GM21825 (cell line): Measurements from ENCODE around the gene DOCK7.
A peak's percentile ranks its signal among the peaks of the same experiment; 100 is the strongest.
"Not testable (repeated sequence)": the region's sequence is repeated elsewhere in the genome, so short reads cannot be mapped to it uniquely, and the experiment has no call there.

Source experiments
- ATAC-seq: cut with Tn5 transposase; IDR thresholded peaks from one replicate; pipeline ENCODE4 v1.9.1; 2021; ENCODE audit warnings: mild to moderate bottlenecking, moderate library complexity; ENCODE audit not compliant: unreplicated experiment

The DOCK7 gene

GRCh38 chr1:62691062-62691844 is 3.1 kb upstream of the DOCK7 start:
- ATAC-seq, result no peak

DNA sequence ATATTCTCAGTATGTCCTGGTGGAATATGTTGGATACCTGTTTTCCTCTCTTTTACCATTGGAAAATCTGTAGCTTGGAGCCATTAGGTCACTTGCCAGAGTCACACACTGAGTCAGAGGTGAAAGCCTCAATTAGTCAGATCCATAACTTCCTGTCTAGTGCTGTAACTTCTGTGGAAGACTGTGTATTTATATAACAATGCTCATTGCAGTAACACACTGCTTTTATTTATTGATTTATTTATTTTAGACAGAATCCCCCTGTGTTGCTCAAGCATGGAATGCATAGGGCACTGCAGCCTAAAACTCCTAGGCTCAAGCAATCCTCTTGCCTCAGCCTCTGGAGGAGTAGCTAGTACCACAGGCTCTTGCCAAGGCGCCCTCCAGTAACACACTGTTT is 1.3 kb upstream of the DOCK7 start:
- ATAC-seq, result no peak

- peak; percentile 2 for ATAC-seq
These were observed 500 bp upstream of the DOCK7 start for GRCh38 chr1:62688687-62689085.

GRCh38 chr1:62687421-62687902 is 724 bp downstream of the DOCK7 start:
- ATAC-seq, result peak; percentile 41

GRCh38 chr1:62686822-62687221 is 1.4 kb downstream of the DOCK7 start:
- no peak for ATAC-seq

- ATAC-seq, result no peak
These were observed 2.7 kb downstream of the DOCK7 start for GRCh38 chr1:62685431-62685859.

DNA sequence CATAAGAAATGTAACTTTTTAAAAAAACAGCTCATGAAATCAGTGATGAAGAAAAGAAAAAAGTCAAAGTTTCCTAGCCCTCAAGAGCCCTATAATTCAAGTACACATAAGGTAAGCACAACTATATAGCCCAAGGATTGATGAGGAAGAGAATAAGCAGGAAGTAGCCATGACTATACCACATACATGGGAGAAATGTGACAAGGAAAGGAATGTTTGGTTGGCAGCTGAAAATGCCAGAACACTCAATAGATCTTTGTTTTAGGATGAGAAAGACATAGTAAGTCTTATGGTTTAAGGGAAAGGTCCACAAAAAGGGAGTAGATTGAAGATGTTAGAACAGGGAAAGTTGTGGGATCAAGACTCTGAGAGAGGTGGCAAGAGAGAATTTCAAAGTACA is 5.7 kb downstream of the DOCK7 start:
- no peak for ATAC-seq

DNA sequence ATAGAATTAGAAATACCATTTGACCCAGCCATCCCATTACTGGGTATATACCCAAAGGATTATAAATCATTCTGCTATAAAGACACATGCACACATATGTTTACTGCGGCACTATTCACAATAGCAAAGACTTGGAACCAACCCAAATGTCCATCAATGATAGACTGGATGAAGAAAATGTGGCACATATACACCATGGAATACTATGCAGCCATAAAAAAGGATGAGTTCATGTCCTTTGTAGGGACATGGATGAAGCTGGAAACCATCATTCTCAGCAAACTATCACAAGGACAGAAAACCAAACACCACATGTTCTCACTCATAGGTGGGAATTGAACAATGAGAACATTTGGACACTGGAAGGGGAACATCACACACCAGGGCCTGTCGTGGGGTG is 7.2 kb downstream of the DOCK7 start:
- not testable (repeated sequence) for ATAC-seq

DNA sequence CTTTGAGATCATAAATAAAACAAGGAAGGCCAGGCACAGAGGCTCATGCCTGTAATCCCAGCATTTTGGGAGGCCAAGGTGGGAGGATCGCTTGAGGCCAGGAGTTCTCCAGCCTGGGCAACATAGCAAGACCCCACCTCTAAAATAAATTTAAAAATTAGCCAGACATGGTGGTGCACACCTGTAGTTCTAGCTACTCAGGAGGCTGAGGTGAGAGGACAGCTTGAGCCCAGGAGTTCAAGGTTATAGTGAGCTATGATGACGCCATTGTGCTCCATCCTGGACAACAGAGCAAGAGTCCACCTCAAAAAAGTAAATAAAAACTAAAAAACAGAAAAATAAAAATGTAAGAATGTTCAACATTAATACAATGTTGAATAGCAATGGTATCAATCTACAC is 10.4 kb downstream of the DOCK7 start:
- not testable (repeated sequence) for ATAC-seq

DNA sequence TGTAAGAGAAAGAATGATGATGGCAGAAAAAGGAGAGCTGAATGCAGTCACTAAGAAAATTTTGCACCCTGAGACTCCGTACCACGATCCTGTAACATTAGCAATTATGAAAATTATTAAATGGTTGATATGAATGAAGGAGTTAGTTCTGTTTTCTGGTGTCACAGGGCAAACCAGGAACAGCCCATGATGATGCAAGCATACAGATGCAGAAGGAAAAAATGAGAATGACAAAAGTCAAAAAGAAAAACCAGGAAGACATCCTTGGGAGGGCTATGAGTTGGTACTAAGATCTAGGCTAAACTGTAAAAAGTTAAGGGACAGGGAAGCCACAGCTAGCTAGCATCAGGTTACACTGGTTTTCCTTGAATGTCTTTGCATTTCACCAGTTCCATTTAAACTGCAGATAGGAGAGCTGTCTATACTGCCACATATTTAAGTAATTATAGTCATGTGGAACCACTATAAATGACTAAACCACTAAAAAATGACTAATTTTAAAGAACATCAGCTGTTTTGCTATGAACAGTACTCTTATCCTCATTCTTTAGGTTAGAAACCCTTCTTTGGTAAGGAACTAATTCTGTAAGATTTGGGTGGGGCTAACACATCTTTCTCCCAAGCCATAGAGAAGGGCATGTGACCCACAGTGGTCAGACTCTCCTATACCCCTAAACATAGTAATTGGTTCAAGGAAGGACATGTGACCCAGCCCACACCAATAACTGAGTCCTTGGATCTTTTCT is 11.4 kb downstream of the DOCK7 start:
- no peak for ATAC-seq

DNA sequence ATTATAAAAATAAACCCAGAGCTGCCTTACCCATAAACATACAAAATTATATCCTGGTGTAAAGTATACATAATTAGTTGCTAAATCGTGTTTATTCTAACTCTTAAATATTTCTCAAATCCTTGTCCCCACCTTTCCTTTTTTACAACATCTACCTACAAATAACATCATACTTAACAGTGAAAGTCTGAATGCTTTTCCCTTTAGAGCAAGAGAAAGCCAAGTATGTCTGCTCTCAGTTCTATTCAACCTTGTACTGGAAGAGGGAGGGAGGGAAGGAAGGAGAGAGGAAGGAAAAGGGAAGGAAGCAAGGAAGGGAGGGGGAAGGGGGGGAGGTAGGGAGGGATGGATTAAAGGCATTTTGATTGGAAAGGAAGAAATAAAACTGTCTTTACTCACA is 14.6 kb downstream of the DOCK7 start:
- ATAC-seq, result no peak

GRCh38 chr1:62672029-62672428 is 16.2 kb downstream of the DOCK7 start:
- no peak for ATAC-seq

- ATAC-seq, result no peak
These were observed 33.4 kb downstream of the DOCK7 start for GRCh38 chr1:62654744-62655143.

GRCh38 chr1:62652387-62652786 is 35.8 kb downstream of the DOCK7 start:
- ATAC-seq, result no peak

- no peak for ATAC-seq
These were observed 44.9 kb downstream of the DOCK7 start for GRCh38 chr1:62643283-62643682.

- no peak for ATAC-seq
These were observed 50.6 kb downstream of the DOCK7 start for GRCh38 chr1:62637392-62638105.

DNA sequence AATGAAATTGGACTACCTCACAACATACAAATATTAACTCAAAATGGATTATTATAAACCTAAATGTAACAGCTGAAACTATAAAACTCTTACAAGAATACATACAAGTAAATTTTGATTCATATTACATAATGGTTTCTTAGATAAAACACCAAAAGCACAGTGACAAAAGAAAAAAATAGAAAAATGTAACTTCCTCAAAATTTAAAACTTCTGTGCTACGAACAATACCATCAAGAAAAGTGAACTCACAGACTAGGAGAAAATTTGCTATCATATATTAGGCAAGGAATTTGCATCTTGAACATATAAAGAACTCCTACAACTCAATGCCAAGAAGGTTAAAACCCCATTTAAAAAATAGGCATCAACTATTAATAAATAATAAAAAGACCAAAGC is 59.7 kb downstream of the DOCK7 start:
- no peak for ATAC-seq

DNA sequence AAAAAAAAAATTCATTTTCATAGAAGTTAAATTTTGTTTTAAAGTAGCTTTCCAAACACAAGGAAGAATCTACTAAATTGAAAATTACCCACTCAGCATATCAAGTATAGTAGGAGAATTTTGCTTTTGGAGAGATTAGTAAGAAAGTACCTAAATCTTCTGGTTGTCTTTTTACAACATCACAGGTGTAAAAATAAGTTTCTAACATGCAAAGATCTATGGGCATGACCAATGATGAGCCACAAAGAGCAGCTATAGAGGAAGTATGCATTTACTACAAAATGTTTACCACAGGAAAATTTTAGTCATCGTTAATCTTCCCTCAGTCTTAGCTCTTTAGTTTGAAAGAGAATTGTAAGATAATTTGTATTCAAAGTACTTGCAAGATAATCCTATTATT is 62.8 kb downstream of the DOCK7 start:
- ATAC-seq, result peak; percentile 62

GRCh38 chr1:62621907-62622306 is 66.3 kb downstream of the DOCK7 start:
- ATAC-seq, result peak; percentile 93

- no peak for ATAC-seq
These were observed 74.3 kb downstream of the DOCK7 start for GRCh38 chr1:62613890-62614289.

DNA sequence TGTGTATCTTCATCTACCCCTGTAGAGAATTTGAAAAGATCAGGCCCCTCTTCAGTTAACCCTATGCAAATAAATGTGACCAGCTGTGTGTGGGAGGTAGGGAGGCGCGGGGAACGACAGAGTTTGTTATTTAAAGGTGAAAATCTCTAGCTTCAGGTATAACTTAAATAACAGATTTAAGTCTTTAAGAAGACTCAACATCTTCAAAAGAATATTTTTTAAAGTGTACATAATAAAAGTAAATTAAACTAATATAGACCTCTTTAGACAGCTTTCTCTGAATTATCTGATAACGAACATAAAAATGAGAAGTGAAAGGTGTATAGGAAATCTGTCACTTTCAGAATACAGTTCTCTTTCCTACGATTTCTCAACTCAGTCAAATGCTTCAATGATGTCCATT is 74.9 kb downstream of the DOCK7 start:
- peak; percentile 95 for ATAC-seq

- ATAC-seq, result no peak
These were observed 75.4 kb downstream of the DOCK7 start for GRCh38 chr1:62612770-62613169.
